SU-DHL-6 (cell line): ENCODE measurements around the gene KCNH3.

ENCODE experiments used
- H2AFZ ChIP-seq: fragments of 200-600 bp; sonication (generic); 2 replicates; pipeline ENCODE4 v1.6.1; 2014; ENCODE audit warnings: low read depth, mild to moderate bottlenecking, moderate library complexity, mixed read lengths, antibody characterized with exemption, low read length; ENCODE audit not compliant: severe bottlenecking
- H3F3A ChIP-seq: fragments of 200-600 bp; shearing (Covaris generic); 2 replicates; pipeline ENCODE4 v1.6.0; 2016; ENCODE audit warnings: antibody characterized with exemption, mild to moderate bottlenecking; ENCODE audit not compliant: insufficient read depth
- H3K27ac ChIP-seq: fragments of 200-600 bp; sonication (generic); 2 replicates; pipeline ENCODE4 v1.5.1; 2016; ENCODE audit warnings: low read depth, mild to moderate bottlenecking, low read length, moderate library complexity, mixed read lengths
- H3K27me3 ChIP-seq: fragments of 200-600 bp; sonication (generic), shearing (Covaris generic); 2 replicates; pipeline ENCODE4 v1.6.0; 2014; ENCODE audit warnings: mild to moderate bottlenecking, low read length
- H3K36me3 ChIP-seq: fragments of 200-600 bp; sonication (generic); 2 replicates; pipeline ENCODE4 v1.6.1; 2014; ENCODE audit warnings: mild to moderate bottlenecking, low read length, mixed read lengths
- H3K4me2 ChIP-seq: fragments of 300-600, 200-600 bp; shearing (Covaris generic), sonication (generic); 2 replicates; pipeline ENCODE4 v1.6.0; 2014; ENCODE audit warnings: low read length, low read depth, mild to moderate bottlenecking; ENCODE audit not compliant: poor library complexity, severe bottlenecking
- H3K4me3 ChIP-seq: fragments of 200-600 bp; sonication (generic); 2 replicates; pipeline ENCODE4 v1.5.1; 2014; ENCODE audit warnings: antibody characterized with exemption, low read length, mild to moderate bottlenecking, mixed read lengths; ENCODE audit not compliant: insufficient read depth, poor library complexity, severe bottlenecking
- H3K79me2 ChIP-seq: fragments of 200-600 bp; sonication (generic); 2 replicates; pipeline ENCODE4 v1.6.1; 2014; ENCODE audit warnings: mild to moderate bottlenecking, low read length, moderate library complexity; ENCODE audit not compliant: insufficient read depth
- H3K9ac ChIP-seq: fragments of 200-600 bp; sonication (generic); 2 replicates; pipeline ENCODE4 v1.7.0; 2014; ENCODE audit warnings: mild to moderate bottlenecking, low read length
- H3K9me2 ChIP-seq: fragments of 200-600 bp; sonication (generic); replicated peaks from 2 replicates; pipeline ENCODE4 v1.6.1; 2014; ENCODE audit warnings: low read length; ENCODE audit not compliant: insufficient read depth
- H3K9me3 ChIP-seq: fragments of 200-600 bp; sonication (generic); 2 replicates; pipeline ENCODE4 v1.6.1; 2014; ENCODE audit warnings: low read length, mixed read lengths; ENCODE audit not compliant: insufficient read depth
- H4K20me1 ChIP-seq: fragments of 200-600 bp; sonication (generic); 2 replicates; pipeline ENCODE4 v1.6.1; 2014; ENCODE audit warnings: low read depth, mild to moderate bottlenecking, antibody characterized with exemption, low read length, moderate library complexity, mixed read lengths
- EZH2phosphoT487 ChIP-seq: fragments of 200-600 bp; sonication (generic), shearing (Covaris generic); conservative IDR thresholded peaks from 2 replicates; pipeline ENCODE4 v1.6.1; 2018; ENCODE audit warnings: mild to moderate bottlenecking, antibody characterized with exemption, low read length, moderate library complexity, mixed read lengths
- TF ChIP-seq, protein P1 (sequence below): fragments of 200-600 bp; sonication (generic); IDR thresholded peaks from one replicate; pipeline ENCODE4 v1.5.1; 2017; ENCODE audit warnings: antibody characterized with exemption, mild to moderate bottlenecking, low read length, moderate library complexity; ENCODE audit not compliant: insufficient read depth, poor library complexity, severe bottlenecking

Gene KCNH3, protein sequence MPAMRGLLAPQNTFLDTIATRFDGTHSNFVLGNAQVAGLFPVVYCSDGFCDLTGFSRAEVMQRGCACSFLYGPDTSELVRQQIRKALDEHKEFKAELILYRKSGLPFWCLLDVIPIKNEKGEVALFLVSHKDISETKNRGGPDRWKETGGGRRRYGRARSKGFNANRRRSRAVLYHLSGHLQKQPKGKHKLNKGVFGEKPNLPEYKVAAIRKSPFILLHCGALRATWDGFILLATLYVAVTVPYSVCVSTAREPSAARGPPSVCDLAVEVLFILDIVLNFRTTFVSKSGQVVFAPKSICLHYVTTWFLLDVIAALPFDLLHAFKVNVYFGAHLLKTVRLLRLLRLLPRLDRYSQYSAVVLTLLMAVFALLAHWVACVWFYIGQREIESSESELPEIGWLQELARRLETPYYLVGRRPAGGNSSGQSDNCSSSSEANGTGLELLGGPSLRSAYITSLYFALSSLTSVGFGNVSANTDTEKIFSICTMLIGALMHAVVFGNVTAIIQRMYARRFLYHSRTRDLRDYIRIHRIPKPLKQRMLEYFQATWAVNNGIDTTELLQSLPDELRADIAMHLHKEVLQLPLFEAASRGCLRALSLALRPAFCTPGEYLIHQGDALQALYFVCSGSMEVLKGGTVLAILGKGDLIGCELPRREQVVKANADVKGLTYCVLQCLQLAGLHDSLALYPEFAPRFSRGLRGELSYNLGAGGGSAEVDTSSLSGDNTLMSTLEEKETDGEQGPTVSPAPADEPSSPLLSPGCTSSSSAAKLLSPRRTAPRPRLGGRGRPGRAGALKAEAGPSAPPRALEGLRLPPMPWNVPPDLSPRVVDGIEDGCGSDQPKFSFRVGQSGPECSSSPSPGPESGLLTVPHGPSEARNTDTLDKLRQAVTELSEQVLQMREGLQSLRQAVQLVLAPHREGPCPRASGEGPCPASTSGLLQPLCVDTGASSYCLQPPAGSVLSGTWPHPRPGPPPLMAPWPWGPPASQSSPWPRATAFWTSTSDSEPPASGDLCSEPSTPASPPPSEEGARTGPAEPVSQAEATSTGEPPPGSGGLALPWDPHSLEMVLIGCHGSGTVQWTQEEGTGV

DNA sequence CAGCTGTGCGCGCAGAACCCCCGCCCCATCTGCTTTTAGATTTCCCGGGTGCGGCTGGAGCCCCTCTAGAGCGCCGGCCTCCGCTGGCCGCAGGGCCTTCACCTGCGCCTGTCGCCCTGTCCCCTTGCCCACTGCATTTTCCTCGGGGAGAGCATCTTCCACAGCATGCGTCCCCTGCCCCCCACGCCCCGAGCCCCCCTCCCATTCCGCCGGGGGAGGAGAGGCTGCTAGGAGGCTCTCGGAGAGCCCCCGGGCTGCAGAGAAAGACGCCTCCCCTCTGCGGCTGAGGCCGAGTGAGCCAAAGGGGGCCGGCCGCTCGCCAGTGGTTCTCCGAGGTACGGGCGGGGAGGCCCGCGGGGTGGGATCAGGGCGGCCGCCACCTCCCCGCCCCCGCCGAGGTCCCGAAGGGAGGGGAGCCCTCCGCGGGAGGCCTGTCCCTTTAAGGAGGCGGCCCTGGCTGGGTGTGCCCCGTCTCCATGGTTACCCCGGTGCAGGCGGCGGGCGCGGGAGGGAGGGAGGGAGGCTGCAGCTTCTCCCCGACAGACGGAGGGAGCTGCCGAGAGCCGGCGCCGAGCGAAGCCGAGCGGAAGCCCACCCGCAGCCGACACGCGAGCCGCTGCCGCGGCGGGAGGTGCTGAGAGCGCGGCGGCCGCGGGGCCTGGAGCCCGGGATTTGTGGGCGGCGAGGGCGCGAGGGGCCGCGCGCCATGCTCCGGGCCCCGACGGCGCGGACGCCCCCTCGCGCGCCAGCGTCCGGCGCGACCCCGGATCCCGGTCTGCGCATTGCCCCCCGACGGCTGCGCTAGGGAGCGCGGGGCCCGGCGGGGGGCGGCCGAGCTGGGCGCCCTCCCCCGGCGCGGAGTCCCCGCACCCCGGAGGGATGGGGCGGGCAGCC, at the start of gene KCNH3:
Gene KCNH3 (plus strand): TSS at position 521 of the 894 bp plus-strand sequence. CDS start 387 bp downstream, outside the sequence.
- no peaks in the 10 kb centered on the region for H3K9me3 ChIP-seq
- H3F3A ChIP-seq: peaks cover 4% of the 10 kb centered on the region; the same call in 1 of the 2 replicates
- H3K36me3 ChIP-seq: no peaks in the 10 kb centered on the region
- H3K27ac ChIP-seq: no peak within 1 kb of the TSS
- no peaks in the 10 kb centered on the region for H3K9me2 ChIP-seq
- H3K4me3 ChIP-seq: peak within 1 kb of the TSS; percentile 44
- peak within 1 kb of the TSS; percentile 6; the same call in 1 of the 2 replicates for H3K9ac ChIP-seq
- H3K4me2 ChIP-seq: peak within 1 kb of the TSS; percentile 58
- no peaks in the 10 kb centered on the region for H4K20me1 ChIP-seq
- H2AFZ ChIP-seq: peak within 1 kb of the TSS; percentile 16
- H3K79me2 ChIP-seq: no peaks in the 10 kb centered on the region
- no peak for TF ChIP-seq EZH2phosphoT487
- TF ChIP-seq, protein P1, sequence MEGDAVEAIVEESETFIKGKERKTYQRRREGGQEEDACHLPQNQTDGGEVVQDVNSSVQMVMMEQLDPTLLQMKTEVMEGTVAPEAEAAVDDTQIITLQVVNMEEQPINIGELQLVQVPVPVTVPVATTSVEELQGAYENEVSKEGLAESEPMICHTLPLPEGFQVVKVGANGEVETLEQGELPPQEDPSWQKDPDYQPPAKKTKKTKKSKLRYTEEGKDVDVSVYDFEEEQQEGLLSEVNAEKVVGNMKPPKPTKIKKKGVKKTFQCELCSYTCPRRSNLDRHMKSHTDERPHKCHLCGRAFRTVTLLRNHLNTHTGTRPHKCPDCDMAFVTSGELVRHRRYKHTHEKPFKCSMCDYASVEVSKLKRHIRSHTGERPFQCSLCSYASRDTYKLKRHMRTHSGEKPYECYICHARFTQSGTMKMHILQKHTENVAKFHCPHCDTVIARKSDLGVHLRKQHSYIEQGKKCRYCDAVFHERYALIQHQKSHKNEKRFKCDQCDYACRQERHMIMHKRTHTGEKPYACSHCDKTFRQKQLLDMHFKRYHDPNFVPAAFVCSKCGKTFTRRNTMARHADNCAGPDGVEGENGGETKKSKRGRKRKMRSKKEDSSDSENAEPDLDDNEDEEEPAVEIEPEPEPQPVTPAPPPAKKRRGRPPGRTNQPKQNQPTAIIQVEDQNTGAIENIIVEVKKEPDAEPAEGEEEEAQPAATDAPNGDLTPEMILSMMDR: no peak
- H3K27me3 ChIP-seq: no peaks in the 10 kb centered on the region

DNA sequence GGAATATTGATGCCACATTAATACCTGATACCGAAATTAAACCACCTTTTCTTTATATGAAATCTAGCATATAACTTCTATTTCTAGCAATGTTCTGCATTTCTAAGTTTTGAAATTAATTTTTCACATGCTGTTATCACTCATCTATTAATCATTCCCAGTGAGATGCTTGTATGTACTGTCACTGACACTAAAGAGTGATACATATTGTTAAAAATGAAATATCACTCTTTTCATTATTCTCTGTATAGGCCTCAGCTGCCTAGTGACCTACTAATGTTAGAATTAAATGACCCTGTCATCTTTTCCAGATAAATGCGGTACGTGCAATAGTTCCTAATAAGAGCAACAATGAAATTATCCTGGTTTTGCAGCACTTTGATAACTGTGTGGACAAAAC, 49.7 kb upstream of the KCNH3 start:
- no peak for TF ChIP-seq EZH2phosphoT487
- TF ChIP-seq, protein P1: no peak
- Histone ChIP-seq H3K27me3 (no peaks in the 10 kb centered on the region), H3K4me2 (no peak overlapping the region), H3K36me3 (peaks cover 5% of the 10 kb centered on the region; the same call in 1 of the 2 replicates), H4K20me1 (no peaks in the 10 kb centered on the region), H3K9me2 (no peaks in the 10 kb centered on the region), H3K4me3 (no peak overlapping the region), H3F3A (0 out of 2 replicates have a peak, but pooled peaks cover 4% of the 10 kb centered on the region), H2AFZ (no peak overlapping the region), H3K27ac (no peak overlapping the region), H3K9me3 (no peaks in the 10 kb centered on the region), H3K79me2 (no peaks in the 10 kb centered on the region), H3K9ac (no peak overlapping the region)

DNA sequence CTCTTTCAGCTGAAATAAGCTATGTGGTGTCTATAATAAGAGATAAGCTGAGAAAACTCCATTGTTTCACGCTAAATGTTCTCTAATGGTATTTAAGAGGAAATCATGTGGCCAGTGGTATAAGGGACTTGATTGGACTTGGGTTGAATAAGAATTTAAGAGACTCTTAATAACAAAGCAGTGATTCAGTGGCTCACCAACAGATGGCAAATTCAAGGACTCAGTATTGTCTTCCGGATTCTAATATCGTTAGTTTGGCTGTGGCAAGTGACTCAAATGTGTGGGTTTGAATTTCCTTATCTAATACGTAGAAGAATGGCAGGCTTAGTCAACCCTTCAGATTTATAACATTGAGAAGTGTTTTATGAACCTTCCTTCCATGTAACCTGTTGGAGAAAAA, 49.1 kb upstream of the KCNH3 start:
- H3K27ac ChIP-seq: no peak overlapping the region
- no peak overlapping the region for H2AFZ ChIP-seq
- H4K20me1 ChIP-seq: no peaks in the 10 kb centered on the region
- H3K79me2 ChIP-seq: no peaks in the 10 kb centered on the region
- peaks cover 5% of the 10 kb centered on the region; the same call in 1 of the 2 replicates for H3K36me3 ChIP-seq
- no peak overlapping the region for H3K4me2 ChIP-seq
- 0 out of 2 replicates have a peak, but pooled peaks cover 4% of the 10 kb centered on the region for H3F3A ChIP-seq
- H3K9me3 ChIP-seq: no peaks in the 10 kb centered on the region
- no peak overlapping the region for H3K4me3 ChIP-seq
- TF ChIP-seq, protein P1: no peak
- no peak for TF ChIP-seq EZH2phosphoT487
- H3K27me3 ChIP-seq: no peaks in the 10 kb centered on the region
- no peaks in the 10 kb centered on the region for H3K9me2 ChIP-seq
- no peak overlapping the region for H3K9ac ChIP-seq
